ENCODE results near the gene ACAP3.

Gene ACAP3

GRCh38 chr1:1307923-1308755 lies at the start of gene ACAP3, which contains the start of gene PUSL1:
ACAP3 (minus strand) TSS chr1:1307930; CDS start chr1:1307815, 115 bp downstream.
PUSL1 (plus strand) TSS chr1:1308597; CDS start chr1:1308644, 47 bp downstream.
- peak in 55 of 56 donors; percentile 61 to 98 (median 88) for DNase-seq

GRCh38 chr1:1356796-1357401 lies 49.2 kb upstream of the ACAP3 start:
- no peak for DNase-seq

DNA sequence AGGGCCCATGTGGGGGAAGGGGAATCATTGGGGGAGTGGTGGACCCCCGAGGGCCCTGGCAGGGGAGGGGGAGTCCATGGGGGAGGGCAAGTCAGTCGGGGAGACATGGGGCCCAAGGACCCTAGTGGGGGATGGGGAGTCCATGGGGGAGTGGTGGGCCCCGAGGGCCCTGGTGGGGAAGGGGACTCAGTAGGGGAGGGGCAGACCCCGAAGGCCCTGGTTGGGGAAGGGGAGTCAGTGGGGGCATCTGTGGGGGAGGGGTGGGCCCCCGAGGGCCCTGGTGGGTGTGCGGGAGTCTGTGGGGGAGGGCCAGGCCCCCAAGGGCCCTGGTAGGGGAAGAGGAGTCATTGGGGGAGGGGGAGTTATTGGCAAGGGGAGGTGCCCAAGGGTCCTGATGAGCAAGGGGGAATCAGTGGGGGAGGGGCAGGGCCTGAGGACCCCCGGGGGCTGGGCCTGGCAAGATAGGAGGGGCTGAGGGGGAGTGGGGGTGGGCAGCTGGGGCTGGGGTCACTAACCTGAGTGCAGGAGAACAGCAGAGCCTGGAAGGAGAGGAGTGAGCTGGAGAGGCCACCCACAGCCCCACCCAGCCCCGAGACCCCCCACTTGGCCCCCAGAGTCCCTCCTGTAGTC lies 48.6 kb upstream of the ACAP3 start:
- DNase-seq = no peak

DNA sequence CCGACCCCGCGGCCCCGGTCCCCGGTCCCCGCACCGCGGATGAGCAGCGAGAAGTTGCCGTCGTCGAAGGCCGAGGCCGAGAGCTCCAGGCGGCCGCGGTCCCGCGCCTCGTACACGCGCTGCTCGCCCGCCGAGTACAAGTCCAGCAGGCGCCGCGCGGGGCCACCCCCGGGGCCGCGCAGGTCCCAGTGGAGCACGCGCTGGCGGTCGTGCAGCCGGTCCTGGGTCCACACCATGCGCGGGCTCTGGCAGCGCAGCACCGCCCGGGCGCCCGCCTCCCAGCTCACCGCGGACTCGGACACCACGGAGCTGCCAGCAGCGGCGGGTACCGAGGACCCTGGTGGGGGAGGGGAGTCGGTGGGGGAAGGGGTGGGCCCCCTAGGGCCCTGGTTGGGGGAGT lies 47.7 kb upstream of the ACAP3 start:
- peak in 6 of 56 donors; percentile 7 to 50 (median 40) for DNase-seq

DNA sequence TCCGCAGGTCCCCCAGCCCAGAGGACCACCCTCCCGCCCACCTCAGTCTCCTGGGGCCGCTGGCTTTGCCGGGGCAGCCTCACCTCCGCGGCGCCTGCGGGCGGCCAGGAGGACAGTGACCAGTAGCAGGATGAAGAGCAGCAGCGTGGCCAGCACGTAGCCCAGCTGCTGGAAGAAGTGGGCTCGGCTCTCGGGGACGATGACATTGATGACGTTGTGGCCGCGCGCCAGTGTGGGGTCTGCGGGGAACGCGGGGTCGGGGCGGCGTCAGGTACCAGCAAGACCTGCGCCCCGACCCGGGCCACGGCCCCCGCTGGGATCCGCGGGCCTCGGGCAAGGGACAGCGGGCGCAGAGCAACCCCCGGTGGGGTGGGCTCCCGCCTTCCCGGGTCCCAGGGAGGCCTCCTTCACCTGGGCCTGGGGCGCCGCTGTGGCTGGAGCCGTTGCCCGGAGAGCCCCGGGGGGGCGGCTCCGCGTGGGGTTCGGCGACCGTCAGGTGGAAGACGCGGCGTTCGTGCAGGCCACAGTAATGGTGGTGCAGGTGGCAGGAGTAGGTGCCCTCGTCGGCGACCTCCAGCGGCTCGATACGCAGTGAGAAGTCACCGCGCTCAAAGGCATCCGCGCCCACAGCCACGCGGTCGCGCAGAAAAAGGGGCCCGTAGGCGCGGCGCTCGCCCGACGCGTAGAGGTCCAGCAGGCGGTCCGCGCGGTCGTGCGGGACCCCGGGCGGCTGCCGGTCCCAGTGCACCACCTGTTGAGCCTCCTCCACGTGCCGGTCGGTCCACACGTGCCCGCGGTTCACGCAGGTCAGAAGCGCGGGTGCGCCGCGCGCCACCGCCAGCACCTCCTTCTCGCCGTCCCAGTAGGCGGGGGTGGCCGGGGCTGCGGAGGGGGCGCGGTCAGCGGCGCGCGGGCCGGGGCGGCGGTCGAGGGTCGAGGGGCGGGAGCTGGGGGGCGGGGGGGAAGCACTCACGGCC lies 46.8 kb upstream of the ACAP3 start:
- no peak for DNase-seq

DNA sequence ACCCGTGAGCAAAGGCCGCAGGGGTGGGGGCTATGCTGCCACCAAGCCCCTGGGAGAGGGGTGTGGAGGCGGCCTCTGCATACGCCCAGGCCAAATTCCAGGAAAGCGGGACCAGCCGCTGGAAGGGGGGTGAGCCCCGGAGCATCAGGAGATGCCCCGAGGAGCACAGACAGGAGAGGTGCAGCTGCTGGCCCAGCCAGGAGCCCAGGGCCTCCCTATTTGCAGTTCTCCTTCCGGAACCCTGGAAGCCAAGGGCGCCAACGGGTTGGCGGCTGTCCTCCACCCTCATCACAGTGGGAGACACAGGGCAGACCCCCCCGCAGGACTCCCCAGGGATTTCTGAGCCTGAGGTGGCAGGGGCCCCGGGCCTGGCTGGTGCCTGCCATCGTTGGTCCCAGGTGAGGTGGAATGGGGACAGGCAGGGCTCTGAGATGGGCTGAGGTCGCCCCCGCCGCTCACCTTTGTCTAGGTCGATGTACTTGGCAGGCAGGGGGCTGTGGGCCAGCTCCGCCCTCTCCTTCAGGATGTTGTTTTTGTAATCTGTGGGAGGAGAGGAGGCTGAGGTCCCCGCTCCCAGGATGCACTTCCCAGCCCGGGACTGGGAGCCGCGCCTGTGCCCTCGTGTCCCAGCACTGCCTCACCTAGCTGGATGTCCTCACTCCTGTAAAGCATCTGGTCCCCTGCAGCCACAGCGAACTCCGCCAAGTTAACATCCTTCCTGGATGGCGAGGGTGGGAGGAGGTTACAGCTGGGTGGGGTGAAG lies 45.8 kb upstream of the ACAP3 start:
- DNase-seq = no peak

DNA sequence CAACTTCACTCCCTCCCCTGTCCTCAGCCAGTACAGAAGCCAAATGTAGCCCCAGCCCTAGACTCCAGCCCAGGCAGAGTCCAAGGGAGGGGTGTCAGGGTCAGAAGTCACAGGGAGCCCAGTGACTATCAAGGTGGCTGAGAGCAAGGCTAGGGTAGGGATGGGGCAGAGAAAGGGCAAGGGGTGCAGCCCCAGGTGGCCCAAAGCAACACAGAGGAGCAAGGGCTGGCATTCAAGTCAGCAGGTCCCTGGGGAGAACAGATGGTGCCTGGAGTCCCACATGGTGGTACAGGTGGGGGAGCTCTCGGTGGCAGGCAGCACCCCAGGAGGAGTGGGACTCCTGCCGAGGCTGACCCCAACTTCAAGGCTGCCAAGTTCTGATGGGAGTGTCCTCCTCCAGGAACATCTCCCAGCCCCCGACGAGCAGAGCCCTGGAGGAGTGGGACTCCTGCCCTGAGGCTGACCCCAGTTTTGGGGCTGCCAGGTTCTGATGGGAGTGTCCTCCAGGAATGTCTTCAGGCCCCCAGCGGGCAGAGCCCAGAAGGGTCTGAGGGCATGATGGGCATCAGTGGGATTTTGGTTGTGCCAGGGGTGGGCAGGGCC lies 45.2 kb upstream of the ACAP3 start:
- no peak for DNase-seq

DNA sequence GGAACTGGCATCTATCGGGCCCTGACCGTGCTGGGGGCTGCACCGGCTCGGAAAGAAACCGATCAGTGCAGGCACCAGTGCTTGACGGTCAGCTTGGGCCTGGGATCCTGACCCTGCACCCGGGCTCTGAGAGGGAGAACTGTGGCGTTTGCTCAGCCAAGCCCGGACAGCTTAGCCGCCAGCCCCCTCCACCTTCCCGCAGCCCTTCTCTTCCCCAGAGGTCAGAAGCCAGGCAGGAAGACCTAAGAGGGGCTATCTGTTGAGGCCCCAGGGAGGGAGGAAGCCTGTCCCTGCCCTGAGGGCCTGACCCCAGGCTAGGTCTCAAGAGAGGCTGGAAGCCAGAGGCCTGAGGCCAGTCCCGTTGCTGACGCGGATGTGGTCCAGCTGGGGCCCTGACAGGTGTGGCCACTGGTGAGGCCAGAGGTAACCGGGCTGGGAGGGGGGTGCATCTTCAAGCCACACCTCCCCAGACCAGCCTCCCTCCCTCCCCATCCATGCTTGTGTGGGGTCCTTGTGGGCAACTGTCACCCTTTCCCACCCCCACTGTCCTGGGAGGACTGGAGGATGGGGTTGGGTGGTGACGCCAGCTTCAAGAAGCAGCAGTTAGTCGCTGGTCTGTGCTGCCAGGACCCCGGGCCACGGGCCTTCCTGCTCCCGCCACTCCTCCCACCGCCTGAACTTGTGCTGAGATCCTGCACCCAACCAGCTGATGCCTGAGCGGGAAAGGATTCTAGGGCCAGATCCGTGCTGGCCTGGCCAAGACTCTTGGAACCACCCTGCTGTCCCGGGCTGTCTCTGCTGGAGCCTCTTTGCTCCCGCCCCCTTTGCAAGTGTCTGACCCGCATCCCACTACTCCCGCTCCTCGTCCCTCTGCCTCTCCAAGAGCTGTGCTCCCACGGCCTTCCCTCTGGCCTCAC lies 44.0 kb upstream of the ACAP3 start:
- DNase-seq = no peak

DNA sequence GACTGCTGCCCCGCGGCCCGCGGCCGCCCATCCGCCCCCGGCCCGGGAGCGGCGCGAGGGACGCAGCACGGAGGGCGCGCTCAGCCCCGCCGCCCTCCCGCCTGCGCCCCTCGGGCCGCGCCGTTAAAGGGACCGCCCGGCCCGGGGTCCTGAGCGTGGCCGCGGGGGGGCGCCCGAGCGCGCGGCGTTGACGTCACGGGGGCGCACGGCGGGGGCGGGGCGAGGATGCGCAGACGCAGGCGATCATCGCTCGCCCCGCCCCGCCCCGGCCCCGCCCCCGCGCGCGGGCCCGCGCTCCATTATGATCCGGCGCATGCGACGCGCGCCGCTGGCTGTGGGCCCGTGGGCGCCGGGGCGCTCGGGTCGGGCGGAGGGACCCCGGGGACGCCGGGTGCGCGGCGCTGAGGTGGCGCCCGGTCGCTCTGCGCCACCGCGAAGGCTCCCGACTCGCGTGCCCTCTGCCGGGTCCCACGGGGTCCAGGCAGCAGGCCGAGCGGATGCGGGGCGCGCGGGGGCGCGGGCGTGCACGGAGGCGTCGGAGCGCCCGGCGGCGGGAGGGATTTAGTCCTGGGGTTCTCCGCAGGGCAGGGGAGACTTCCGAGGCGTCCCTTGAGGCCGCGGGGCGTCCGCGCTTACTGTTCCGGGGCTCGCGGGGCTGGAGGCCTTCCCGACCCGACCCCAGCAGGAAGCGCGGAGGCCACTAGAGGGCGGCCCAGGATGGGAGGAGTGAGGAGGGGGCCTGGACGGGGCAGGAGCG lies 41.7 kb upstream of the ACAP3 start, which contains the start of gene DVL1:
Gene DVL1 (minus strand): TSS at position 163 of the 757 bp plus-strand sequence. CDS start 353 bp downstream, outside the sequence.
- peak in 31 of 56 donors; percentile 31 to 80 (median 58) for DNase-seq

DNA sequence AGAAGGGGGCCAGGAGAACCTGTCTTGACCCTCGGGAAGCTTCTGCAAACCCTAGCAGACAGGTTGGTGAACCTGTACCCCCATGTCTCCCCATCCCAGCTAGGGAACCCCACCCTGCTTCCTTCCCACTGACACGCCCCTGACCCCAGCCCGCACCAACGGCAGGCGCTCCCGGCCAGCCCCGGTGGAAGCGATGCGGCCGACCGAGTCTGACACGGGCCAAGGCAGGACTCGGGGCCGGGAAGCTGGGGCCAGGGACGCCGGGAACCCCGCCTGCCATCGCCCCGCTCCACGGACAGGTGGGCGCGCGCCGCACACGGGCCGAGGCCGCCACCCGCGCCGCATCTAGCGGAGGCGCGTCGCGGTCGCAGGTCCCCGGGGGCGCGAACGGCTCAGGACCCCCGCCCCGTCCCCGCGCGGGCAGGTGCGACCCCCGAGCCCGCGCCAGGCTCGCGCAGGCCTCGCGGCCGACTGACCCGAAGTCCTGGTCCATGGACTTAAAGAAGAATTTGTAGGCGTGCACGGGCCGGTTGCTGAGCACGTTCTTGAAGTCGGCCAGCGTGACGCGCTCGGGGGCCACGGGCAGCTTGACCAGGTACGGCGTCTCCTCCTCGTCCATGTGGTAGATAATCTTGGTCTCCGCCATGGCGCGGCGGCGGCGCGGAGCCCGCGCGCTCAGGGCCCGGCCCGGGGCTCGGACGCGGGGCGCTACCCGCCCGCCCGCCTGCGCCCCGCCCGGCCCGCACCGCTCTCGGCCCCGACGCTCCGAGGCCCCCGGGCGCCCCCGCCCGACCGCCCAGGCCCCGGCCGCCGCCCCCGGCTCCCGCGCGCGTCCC lies 40.9 kb upstream of the ACAP3 start:
- peak in 1 of 56 donors; percentile 56 for DNase-seq

- no peak for DNase-seq
Observed at GRCh38 chr1:1347663-1348419, 40.1 kb upstream of the ACAP3 start.

DNA sequence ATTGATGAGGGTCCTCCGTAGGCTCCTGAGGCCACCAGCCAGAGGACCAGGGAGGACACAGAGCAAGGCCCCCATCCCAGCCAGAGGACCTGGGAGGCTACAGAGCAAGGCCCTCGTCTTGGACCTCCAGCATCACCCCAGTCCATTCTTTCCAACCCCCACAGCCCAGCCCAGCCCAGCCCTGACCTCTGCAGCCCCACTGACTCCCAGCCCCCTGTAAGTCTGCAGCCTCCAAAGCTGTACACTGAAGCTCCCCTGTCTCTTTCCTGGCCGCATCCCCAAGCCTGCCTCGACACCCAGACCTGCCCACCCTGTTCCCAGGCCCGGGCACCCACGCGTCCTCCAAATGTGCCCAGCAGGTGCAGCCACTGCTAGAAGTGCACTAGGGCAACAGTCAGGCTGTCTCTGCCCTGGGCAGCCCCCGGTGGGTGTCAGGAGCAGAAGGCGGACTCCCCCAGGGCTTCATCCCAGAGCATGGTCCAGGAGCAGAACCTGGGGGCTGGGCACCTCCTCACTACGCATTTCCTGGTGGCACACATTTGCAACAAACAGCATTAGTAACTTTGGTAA lies 39.4 kb upstream of the ACAP3 start:
- DNase-seq = no peak

DNA sequence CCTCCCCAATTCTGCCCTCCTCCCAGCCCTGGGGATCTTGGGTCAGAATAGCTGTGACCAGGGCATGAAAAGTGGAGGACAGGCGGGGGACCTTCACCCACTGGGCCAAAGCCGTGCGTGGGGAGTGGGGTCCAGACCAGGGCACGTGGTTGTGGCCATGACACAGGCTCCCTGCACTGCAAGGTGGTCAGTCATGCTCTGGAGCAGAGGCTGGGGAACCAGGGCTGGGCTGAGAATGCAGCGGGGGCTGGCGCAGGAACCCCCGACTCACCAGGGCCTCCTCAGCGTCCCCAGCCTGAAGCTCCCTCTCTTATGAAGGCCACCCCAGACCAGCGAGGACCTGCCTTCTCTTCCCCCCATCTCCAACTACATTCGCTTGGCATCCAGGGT lies 38.8 kb upstream of the ACAP3 start:
- DNase-seq = no peak

DNA sequence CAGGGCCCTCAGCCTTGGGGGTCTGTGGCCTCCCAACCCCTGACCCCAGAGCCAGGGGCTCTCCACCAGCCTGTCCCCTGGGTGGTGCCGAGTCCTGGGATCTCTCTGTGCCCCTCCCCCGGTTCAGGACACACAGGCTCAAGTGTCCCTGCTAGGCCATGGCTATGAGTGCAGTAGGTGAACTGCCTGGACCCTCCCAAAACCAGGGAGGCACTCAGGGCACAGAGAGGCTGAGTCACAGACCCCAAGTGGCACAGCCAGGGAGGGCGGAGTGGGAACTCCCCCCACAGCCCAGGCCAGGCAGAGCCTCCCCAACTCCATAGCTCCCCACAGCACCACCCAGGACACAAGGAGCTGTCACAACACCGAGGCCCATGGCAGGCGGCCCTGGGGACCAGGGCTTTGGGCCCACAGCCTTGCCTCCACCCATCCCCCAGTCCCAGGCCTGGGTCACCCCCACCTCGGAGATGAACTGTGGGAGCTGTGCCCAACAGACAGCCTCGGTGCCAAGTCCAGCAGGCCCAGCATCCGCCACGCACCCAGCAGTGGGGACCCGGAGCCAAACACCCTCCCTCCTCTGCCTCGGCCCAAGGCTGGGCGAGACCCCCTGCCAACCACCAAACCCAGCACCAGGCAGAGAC lies 38.2 kb upstream of the ACAP3 start:
- DNase-seq = peak in 11 of 56 donors; percentile 14 to 47 (median 27)

GRCh38 chr1:1345384-1345783 lies 37.7 kb upstream of the ACAP3 start:
- DNase-seq = no peak
